ENCODE results near the gene SLC25A45. TPM values are rescaled to one million over a fixed set of nuclear protein-coding genes. Genes with fewer than 3 reads are reported as not detected.
A peak's percentile ranks its signal among the peaks of the same experiment; 100 is the strongest.

Gene SLC25A45
- total and polyA plus RNA-seq, 2 of the 4 experiments (the other 2 are of a cell fraction): 0.72 to 1.2 TPM

DNA sequence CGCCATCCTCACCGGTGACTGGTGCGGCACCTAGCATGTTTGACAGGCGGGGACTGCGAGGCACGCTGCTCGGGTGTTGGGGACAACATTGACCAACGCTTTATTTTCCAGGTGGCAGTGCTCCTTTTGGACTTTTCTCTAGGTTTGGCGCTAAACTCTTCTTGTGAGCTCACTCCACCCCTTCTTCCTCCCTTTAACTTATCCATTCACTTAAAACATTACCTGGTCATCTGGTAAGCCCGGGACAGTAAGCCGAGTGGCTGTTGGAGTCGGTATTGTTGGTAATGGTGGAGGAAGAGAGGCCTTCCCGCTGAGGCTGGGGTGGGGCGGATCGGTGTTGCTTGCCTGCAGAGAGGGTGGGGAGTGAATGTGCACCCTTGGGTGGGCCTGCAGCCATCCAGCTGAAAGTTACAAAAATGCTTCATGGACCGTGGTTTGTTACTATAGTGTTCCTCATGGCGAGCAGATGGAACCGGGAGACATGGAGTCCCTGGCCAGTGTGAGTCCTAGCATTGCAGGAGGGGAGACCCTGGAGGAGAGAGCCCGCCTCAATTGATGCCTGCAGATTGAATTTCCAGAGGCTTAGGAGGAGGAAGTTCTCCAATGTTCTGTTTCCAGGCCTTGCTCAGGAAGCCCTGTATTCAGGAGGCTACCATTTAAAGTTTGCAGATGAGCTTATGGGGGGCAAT is 41.2 kb upstream of the SLC25A45 start:
- Histone ChIP-seq H3K9ac (ENCODE audit: low read depth, low read length) (peak overlapping the region; percentile 97), H3K27ac (ENCODE audit: insufficient read depth, low read length) (peak overlapping the region; percentile 97), H3K36me3 (ENCODE audit: control insufficient read depth, insufficient read depth, low read length) (peaks cover 35% of the 10 kb centered on the region), H3K27me3 (ENCODE audit: control insufficient read depth, insufficient read depth, low read length) (no peaks in the 10 kb centered on the region), H2BK120ac (ENCODE audit: low read depth, low read length) (no peak overlapping the region), H2BK5ac (ENCODE audit: low read depth, low read length, poor library complexity, severe bottlenecking) (peak overlapping the region; percentile 42), H2BK20ac (ENCODE audit: low read depth, low read length) (no peak overlapping the region), H2BK15ac (ENCODE audit: low read depth, low read length) (no peak overlapping the region), H3K4ac (ENCODE audit: low read depth, low read length) (peak overlapping the region; percentile 72), H4K20me1 (ENCODE audit: insufficient read depth, low read length) (peaks cover 65% of the 10 kb centered on the region), H3K18ac (ENCODE audit: low read depth, low read length) (peak overlapping the region; percentile 55), H3K4me2 (ENCODE audit: low read depth, low read length) (peak overlapping the region; percentile 80), H3K9me1 (ENCODE audit: insufficient read depth, low read length) (no peaks in the 10 kb centered on the region), H2AK9ac (replicated peaks; ENCODE audit: low read depth, low read length, poor library complexity) (peak overlapping the region; percentile 80), H2AFZ (replicated peaks; ENCODE audit: low read length, poor library complexity) (peak overlapping the region; percentile 4), H3K4me1 (ENCODE audit: control insufficient read depth, insufficient read depth, low read length) (peaks cover 13% of the 10 kb centered on the region), H4K91ac (ENCODE audit: insufficient read depth, low read depth, low read length) (no peak overlapping the region), H3K4me3 (ENCODE audit: insufficient read depth, low read depth, low read length) (peak overlapping the region; percentile 92), H4K5ac (ENCODE audit: low read depth, low read length) (no peak overlapping the region; the same call in 1 of the 2 replicates), H3K79me1 (ENCODE audit: low read depth in 1 of 2, low read length in 2 of 2) (peaks cover 6 to 36% of the 10 kb centered on the region in 2 experiments; a peak in 2 of 4 replicates), H3K14ac (replicated peaks; ENCODE audit: low read depth, low read length) (peak overlapping the region; percentile 95), H3K56ac (ENCODE audit: extremely low read depth, insufficient read depth, low read length) (peak overlapping the region; percentile 84), H2AK5ac (ENCODE audit: low read depth, low read length) (no peak overlapping the region; the same call in 1 of the 2 replicates), H3K9me3 (ENCODE audit: control insufficient read depth, insufficient read depth, low read length) (no peaks in the 10 kb centered on the region), H4K8ac (ENCODE audit: low read depth in 2 of 2, low read length in 2 of 2) (peak overlapping the region in 1 of 2 experiments; percentile 53; a peak in 2 of 4 replicates), H3K23ac (ENCODE audit: low read depth, low read length) (peak overlapping the region; percentile 99)
- intact Hi-C loops (cut with micrococcal nuclease) (no loop called here), dilution Hi-C loops (cut with HindIII; ENCODE audit: low sequenced_read_pairs, unreplicated experiment) (no loop called here), in situ Hi-C loops (cut with MboI; ENCODE audit: low sequenced_read_pairs) (no loop called here)
- whole genome bisulfite sequencing, 2 experiments (ENCODE audit: extremely low coverage in 2 of 2, insufficient read length in 1 of 2): 21% methylated on average over 7 of the region's 19 CpGs; no CpG with 5 or more reads in 1 of the 2 experiments
- CTCF ChIA-PET: interaction anchor here (0.6 kb wide), 1 partner anchor 58 kb away, joined by 6 read pairs; no protein-coding TSS in a partner anchor
- DNase-seq (peak; percentile 32), ATAC-seq (ENCODE audit: low read depth) (no peak)
- no peak; the same call in 1 of the 2 replicates for TF ChIP-seq POLR2A (IDR thresholded peaks at IDR 0.05; ENCODE audit: low read depth, low read length)
- 0 out of 2 replicates have a peak, but pooled peaks have one; percentile 3 for TF ChIP-seq RAD21 (IDR thresholded peaks at IDR 0.05; ENCODE audit: low read length)
- peak; percentile 97 for TF ChIP-seq CHD1 (IDR thresholded peaks at IDR 0.05; ENCODE audit: low read depth, low read length)
- no peak for TF ChIP-seq SMC3 (IDR thresholded peaks at IDR 0.05; ENCODE audit: low read depth, low read length)
- BruUV-seq (replicated peaks): no TSS peak
- POLR2A ChIA-PET (ENCODE audit: unreplicated experiment): interaction anchor here (0.6 to 6.3 kb wide), 24 partner anchors 21 to 148 kb away, joined by 3 to 125 read pairs (median 4); partner anchors contain the start of genes MALAT1, SCYL1 and SLC25A45
